ENCODE measurements around the gene TMEM132D.

GRCh38 chr12:129226005-129226404 is 677.8 kb downstream of the TMEM132D start:
- TF ChIP-seq EZH2 (IDR thresholded peaks at IDR 0.05; ENCODE audit: borderline replicate concordance, insufficient read depth, low read length, poor library complexity, severe bottlenecking) (no peak), SMC3 (conservative IDR thresholded peaks at IDR 0.05; ENCODE audit: poor library complexity) (no peak)

Data from neural cell (in vitro differentiated cells).